ENCODE measurements around the gene SYT12.

DNA sequence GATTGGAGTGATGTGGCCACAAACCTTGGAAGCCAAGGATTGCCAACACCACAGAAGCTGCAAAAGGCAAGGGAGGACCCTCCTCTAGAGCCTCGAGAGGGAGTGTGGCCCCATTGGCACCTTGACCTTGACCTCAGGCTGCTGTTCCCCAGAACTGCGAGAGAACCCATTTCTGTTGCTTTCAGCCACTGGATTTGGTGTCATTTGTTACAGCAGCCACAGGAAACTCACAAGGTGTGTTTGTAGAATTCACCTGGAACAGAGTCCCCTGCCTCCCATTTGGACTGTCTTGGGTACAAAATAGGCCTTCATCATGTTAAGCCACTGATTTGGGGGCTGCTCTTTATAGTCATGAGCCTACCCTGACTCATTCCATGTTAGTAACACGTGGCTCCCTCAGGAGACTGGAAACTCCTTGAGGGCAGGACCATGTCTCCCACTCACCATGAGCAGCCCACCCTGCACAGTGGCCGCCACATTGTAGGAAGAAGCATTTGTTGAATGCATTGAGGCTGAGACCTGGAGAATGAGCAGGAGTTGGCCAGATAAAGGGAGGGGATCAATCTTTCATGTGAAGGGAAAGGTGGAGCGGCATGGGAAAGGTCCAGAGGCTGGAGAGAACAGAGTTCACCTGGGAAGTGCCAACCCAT lies 39.5 kb upstream of the SYT12 start:
- TF ChIP-seq ZNF521 (tag by site-specific recombination; IDR thresholded peaks at IDR 0.05): no peak
- TF ChIP-seq, protein P1, sequence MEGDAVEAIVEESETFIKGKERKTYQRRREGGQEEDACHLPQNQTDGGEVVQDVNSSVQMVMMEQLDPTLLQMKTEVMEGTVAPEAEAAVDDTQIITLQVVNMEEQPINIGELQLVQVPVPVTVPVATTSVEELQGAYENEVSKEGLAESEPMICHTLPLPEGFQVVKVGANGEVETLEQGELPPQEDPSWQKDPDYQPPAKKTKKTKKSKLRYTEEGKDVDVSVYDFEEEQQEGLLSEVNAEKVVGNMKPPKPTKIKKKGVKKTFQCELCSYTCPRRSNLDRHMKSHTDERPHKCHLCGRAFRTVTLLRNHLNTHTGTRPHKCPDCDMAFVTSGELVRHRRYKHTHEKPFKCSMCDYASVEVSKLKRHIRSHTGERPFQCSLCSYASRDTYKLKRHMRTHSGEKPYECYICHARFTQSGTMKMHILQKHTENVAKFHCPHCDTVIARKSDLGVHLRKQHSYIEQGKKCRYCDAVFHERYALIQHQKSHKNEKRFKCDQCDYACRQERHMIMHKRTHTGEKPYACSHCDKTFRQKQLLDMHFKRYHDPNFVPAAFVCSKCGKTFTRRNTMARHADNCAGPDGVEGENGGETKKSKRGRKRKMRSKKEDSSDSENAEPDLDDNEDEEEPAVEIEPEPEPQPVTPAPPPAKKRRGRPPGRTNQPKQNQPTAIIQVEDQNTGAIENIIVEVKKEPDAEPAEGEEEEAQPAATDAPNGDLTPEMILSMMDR (tag by site-specific recombination; IDR thresholded peaks at IDR 0.05): no peak
- TF ChIP-seq EGR2 (tag by site-specific recombination; IDR thresholded peaks at IDR 0.05; ENCODE audit: low read depth): no peak
- no peak for TF ChIP-seq REPIN1 (tag by site-specific recombination; IDR thresholded peaks at IDR 0.05; ENCODE audit: low read depth)
- TF ChIP-seq, protein P2, sequence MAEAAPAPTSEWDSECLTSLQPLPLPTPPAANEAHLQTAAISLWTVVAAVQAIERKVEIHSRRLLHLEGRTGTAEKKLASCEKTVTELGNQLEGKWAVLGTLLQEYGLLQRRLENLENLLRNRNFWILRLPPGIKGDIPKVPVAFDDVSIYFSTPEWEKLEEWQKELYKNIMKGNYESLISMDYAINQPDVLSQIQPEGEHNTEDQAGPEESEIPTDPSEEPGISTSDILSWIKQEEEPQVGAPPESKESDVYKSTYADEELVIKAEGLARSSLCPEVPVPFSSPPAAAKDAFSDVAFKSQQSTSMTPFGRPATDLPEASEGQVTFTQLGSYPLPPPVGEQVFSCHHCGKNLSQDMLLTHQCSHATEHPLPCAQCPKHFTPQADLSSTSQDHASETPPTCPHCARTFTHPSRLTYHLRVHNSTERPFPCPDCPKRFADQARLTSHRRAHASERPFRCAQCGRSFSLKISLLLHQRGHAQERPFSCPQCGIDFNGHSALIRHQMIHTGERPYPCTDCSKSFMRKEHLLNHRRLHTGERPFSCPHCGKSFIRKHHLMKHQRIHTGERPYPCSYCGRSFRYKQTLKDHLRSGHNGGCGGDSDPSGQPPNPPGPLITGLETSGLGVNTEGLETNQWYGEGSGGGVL (tag by site-specific recombination; IDR thresholded peaks at IDR 0.05): no peak
- TF ChIP-seq, protein P3, sequence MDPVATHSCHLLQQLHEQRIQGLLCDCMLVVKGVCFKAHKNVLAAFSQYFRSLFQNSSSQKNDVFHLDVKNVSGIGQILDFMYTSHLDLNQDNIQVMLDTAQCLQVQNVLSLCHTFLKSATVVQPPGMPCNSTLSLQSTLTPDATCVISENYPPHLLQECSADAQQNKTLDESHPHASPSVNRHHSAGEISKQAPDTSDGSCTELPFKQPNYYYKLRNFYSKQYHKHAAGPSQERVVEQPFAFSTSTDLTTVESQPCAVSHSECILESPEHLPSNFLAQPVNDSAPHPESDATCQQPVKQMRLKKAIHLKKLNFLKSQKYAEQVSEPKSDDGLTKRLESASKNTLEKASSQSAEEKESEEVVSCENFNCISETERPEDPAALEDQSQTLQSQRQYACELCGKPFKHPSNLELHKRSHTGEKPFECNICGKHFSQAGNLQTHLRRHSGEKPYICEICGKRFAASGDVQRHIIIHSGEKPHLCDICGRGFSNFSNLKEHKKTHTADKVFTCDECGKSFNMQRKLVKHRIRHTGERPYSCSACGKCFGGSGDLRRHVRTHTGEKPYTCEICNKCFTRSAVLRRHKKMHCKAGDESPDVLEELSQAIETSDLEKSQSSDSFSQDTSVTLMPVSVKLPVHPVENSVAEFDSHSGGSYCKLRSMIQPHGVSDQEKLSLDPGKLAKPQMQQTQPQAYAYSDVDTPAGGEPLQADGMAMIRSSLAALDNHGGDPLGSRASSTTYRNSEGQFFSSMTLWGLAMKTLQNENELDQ (tag by site-specific recombination; IDR thresholded peaks at IDR 0.05; ENCODE audit: low read depth): no peak
- TF ChIP-seq ZNF132 (tag by site-specific recombination; IDR thresholded peaks at IDR 0.05; ENCODE audit: borderline replicate concordance): no peak
- TF ChIP-seq MEIS1 (CRISPR knock-in tag; IDR thresholded peaks at IDR 0.05; ENCODE audit: borderline replicate concordance): no peak
- no peak for TF ChIP-seq ZNF558 (tag by site-specific recombination; IDR thresholded peaks at IDR 0.05)
- no peak for TF ChIP-seq ZBTB20 (tag by site-specific recombination; IDR thresholded peaks at IDR 0.05)
- TF ChIP-seq ZNF658 (tag by site-specific recombination; IDR thresholded peaks at IDR 0.05): no peak
- TF ChIP-seq ZBTB21 (tag by site-specific recombination; IDR thresholded peaks at IDR 0.05): no peak
- TF ChIP-seq, protein P4, sequence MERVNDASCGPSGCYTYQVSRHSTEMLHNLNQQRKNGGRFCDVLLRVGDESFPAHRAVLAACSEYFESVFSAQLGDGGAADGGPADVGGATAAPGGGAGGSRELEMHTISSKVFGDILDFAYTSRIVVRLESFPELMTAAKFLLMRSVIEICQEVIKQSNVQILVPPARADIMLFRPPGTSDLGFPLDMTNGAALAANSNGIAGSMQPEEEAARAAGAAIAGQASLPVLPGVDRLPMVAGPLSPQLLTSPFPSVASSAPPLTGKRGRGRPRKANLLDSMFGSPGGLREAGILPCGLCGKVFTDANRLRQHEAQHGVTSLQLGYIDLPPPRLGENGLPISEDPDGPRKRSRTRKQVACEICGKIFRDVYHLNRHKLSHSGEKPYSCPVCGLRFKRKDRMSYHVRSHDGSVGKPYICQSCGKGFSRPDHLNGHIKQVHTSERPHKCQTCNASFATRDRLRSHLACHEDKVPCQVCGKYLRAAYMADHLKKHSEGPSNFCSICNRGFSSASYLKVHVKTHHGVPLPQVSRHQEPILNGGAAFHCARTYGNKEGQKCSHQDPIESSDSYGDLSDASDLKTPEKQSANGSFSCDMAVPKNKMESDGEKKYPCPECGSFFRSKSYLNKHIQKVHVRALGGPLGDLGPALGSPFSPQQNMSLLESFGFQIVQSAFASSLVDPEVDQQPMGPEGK (tag by site-specific recombination; IDR thresholded peaks at IDR 0.05): no peak
- TF ChIP-seq, protein P5, sequence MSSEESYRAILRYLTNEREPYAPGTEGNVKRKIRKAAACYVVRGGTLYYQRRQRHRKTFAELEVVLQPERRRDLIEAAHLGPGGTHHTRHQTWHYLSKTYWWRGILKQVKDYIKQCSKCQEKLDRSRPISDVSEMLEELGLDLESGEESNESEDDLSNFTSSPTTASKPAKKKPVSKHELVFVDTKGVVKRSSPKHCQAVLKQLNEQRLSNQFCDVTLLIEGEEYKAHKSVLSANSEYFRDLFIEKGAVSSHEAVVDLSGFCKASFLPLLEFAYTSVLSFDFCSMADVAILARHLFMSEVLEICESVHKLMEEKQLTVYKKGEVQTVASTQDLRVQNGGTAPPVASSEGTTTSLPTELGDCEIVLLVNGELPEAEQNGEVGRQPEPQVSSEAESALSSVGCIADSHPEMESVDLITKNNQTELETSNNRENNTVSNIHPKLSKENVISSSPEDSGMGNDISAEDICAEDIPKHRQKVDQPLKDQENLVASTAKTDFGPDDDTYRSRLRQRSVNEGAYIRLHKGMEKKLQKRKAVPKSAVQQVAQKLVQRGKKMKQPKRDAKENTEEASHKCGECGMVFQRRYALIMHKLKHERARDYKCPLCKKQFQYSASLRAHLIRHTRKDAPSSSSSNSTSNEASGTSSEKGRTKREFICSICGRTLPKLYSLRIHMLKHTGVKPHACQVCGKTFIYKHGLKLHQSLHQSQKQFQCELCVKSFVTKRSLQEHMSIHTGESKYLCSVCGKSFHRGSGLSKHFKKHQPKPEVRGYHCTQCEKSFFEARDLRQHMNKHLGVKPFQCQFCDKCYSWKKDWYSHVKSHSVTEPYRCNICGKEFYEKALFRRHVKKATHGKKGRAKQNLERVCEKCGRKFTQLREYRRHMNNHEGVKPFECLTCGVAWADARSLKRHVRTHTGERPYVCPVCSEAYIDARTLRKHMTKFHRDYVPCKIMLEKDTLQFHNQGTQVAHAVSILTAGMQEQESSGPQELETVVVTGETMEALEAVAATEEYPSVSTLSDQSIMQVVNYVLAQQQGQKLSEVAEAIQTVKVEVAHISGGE (tag by site-specific recombination; conservative IDR thresholded peaks at IDR 0.05; ENCODE audit: low read depth): no peak
